Stromal cell of bone marrow (primary cell): Measurements from ENCODE around the gene IDH3G.

Source experiments
- DNase-seq: peaks from one replicate; pipeline ENCODE4 v3.0.0-alpha.2; 2012; ENCODE audit warnings: low read depth

Gene IDH3G

GRCh38 chrX:153773218-153773611, 21.0 kb downstream of the IDH3G start:
- DNase-seq: no peak

- no peak for DNase-seq
These were observed 21.6 kb downstream of the IDH3G start for GRCh38 chrX:153772316-153773217.

GRCh38 chrX:153771415-153772315, 22.5 kb downstream of the IDH3G start:
- no peak for DNase-seq

- DNase-seq: no peak
These were observed 23.4 kb downstream of the IDH3G start for GRCh38 chrX:153770601-153771414.

- DNase-seq: no peak
These were observed 24.1 kb downstream of the IDH3G start for GRCh38 chrX:153769865-153770600.

GRCh38 chrX:153769158-153769864, 24.9 kb downstream of the IDH3G start:
- DNase-seq: no peak

- no peak for DNase-seq
These were observed 25.6 kb downstream of the IDH3G start for GRCh38 chrX:153768311-153769157.

- DNase-seq: no peak
These were observed 26.5 kb downstream of the IDH3G start for GRCh38 chrX:153767674-153768055.

GRCh38 chrX:153766871-153767673, 27.1 kb downstream of the IDH3G start:
- no peak for DNase-seq

GRCh38 chrX:153766098-153766817, 27.9 kb downstream of the IDH3G start:
- peak; percentile 21 for DNase-seq

- no peak for DNase-seq
These were observed 28.8 kb downstream of the IDH3G start for GRCh38 chrX:153765138-153766079.

GRCh38 chrX:153764786-153765137, 29.4 kb downstream of the IDH3G start:
- DNase-seq: no peak

- DNase-seq: peak; percentile 48
These were observed 30.0 kb downstream of the IDH3G start, which contains the start of gene PLXNB3 for GRCh38 chrX:153763989-153764755. TSS of gene PLXNB3 (plus strand) at chrX:153764249. CDS start at chrX:153765536, 1,287 bp downstream.

GRCh38 chrX:153763298-153763932, 30.8 kb downstream of the IDH3G start:
- DNase-seq: no peak

GRCh38 chrX:153762626-153763173, 31.5 kb downstream of the IDH3G start:
- no peak for DNase-seq
